A673 (cell line): Measurements from ENCODE around the gene WDFY4.

Experiments
- CTCF ChIP-seq: fragments of 300-800, 200-600 bp; sonication (generic); conservative IDR thresholded peaks from 2 replicates; pipeline ENCODE4 v1.5.1; 2017; ENCODE audit warnings: low read depth, mild to moderate bottlenecking, antibody characterized with exemption, low read length, moderate library complexity, mixed read lengths
- EZH2 ChIP-seq: fragments of 200-600 bp; sonication (generic); IDR thresholded peaks from 2 replicates; pipeline ENCODE4 v1.6.1; 2017; ENCODE audit warnings: borderline replicate concordance, low read depth, mild to moderate bottlenecking, mixed read lengths, antibody characterized with exemption, low read length; ENCODE audit not compliant: poor library complexity, severe bottlenecking

GRCh38 chr10:48809261-48809660 lies 124.6 kb downstream of the WDFY4 start:
- TF ChIP-seq CTCF (no peak), EZH2 (no peak)
